Activated CD4-positive, alpha-beta T cell treated with anti-CD3 and anti-CD28 coated beads, Interleukin-2, amount 50 U/mL, for 24 hours (primary cell): ENCODE results near the gene PIK3C2G.
"Not testable (repeated sequence)": the region's sequence is repeated elsewhere in the genome, so short reads cannot be mapped to it uniquely, and the experiment has no call there.

ENCODE experiments used
- DNase-seq, 2 donors: peaks; one replicate each; pipeline ENCODE4 v3.0.0-alpha.2; 2020; ENCODE audit warnings: low read depth in 1 of 2, low spot score in 1 of 2

PIK3C2G gene

GRCh38 chr12:18461758-18462157 is 200.4 kb downstream of the PIK3C2G start:
- DNase-seq = no peak

- no peak for DNase-seq
Observed at GRCh38 chr12:18462442-18462841, 201.1 kb downstream of the PIK3C2G start.

- no peak for DNase-seq
Observed at GRCh38 chr12:18467620-18468245, 206.4 kb downstream of the PIK3C2G start.

GRCh38 chr12:18468246-18469075 is 207.1 kb downstream of the PIK3C2G start:
- no peak for DNase-seq

DNA sequence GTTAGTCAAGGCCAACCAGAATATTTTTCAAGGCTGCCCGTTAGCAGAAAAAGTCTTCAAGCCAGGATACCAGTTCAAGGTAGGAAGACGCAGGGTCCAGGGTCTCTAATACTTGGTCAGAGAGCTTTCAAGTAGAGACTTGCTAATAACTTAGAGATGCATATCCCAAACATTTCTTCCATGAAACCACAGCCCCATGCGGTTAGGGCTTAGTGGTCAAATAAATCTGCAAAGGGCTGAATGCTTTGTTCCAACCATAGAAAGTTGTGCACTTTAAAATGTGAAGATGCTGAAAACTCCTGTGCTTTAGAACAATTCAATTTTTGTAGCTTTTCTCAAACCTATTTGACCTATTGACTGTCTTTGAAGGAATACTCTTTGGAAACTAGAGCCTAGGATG is 208.9 kb downstream of the PIK3C2G start:
- DNase-seq = no peak

DNA sequence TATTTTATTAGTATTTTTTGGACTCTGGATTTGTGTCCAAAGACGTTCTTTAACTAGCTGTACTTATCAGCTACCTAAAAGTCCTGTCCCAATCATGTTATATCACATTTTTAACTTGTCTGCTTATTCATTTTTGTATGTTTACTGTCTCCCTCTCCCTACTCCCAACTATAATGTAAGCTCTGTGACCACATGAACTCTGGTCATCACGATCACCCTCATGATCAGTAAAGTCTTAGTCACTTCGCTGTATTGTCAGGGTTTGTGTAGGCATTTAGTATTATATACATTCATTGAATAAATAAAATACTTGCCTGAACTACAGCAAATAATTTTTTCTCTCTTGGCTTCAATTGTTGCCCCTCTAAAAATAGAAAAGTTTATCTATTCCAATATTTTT is 211.0 kb downstream of the PIK3C2G start:
- DNase-seq = no peak

GRCh38 chr12:18472806-18473205 is 211.5 kb downstream of the PIK3C2G start:
- no peak for DNase-seq

DNA sequence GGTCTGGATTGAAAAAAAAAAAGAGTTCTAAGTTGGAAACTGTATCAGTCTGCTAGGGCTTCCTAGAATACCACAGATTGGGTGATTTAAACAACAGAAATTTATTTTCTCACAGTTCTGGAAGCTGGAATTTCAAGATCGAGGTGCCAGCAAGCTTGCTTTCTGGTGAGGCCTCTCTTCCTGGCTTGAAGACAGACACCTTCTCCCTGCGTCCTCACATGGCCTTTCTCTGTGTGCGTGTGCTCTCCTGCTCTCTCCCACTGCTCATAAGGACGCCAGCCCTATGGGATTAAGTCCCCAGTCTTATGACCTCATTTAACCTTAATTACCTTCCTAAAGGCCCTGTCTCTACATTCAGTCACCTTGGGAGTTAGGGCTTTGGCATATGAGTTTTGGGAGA is 215.5 kb downstream of the PIK3C2G start:
- DNase-seq = no peak

DNA sequence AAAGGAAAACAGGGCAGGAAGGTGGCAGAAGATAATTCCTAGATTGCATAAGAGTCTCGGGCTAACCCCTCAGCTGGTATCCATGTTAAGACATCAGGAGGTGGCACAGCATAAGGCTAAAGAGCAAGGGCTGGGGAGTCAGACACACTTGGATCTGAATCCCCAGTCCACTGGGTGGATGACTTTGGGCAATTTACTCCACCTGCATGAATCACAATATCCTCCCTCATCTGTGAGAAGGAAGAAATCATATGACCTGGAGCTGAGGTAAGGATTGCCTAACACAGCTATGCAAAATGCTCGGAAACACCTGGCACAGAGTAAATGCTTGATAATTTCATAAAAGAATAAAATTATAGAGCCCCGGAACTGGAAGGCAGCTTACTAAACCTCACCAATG is 217.9 kb downstream of the PIK3C2G start:
- DNase-seq = no peak

DNA sequence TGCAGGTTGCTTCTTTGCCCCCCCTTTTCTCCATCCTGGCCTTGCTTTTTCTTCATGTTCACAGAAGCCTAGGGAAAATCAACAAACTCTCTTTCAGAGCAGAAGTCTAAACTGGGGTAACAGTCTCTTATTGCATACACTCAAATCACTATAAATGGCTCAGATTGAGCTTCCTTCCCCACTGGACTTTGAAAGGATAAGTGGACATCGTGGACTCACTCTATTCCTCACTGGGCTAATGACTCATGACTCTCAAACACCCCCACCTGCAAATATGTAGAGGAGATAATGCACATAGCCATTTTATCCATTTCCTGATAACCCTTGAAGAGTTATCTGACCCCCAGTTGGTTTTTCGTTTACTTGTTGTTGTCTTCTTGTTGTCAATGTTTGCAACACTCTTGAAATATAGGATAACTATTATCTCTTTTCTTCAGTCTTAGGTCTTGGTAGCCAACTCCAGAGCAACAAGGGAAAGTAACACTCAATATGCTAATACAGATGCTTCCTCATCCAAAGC is 221.3 kb downstream of the PIK3C2G start:
- no peak for DNase-seq

GRCh38 chr12:18483698-18484325 is 222.5 kb downstream of the PIK3C2G start:
- no peak for DNase-seq

- no peak for DNase-seq
Observed at GRCh38 chr12:18486036-18486435, 224.7 kb downstream of the PIK3C2G start.

- DNase-seq = no peak
Observed at GRCh38 chr12:18487509-18487908, 226.2 kb downstream of the PIK3C2G start.

- no peak for DNase-seq
Observed at GRCh38 chr12:18492372-18493025, 231.2 kb downstream of the PIK3C2G start.

GRCh38 chr12:18496156-18496555 is 234.8 kb downstream of the PIK3C2G start:
- DNase-seq = no peak

- not testable (repeated sequence) for DNase-seq
Observed at GRCh38 chr12:18500160-18500574, 238.8 kb downstream of the PIK3C2G start.

GRCh38 chr12:18500736-18501135 is 239.4 kb downstream of the PIK3C2G start:
- DNase-seq = not testable (repeated sequence)

- DNase-seq = no peak
Observed at GRCh38 chr12:18502422-18502968, 241.2 kb downstream of the PIK3C2G start.

DNA sequence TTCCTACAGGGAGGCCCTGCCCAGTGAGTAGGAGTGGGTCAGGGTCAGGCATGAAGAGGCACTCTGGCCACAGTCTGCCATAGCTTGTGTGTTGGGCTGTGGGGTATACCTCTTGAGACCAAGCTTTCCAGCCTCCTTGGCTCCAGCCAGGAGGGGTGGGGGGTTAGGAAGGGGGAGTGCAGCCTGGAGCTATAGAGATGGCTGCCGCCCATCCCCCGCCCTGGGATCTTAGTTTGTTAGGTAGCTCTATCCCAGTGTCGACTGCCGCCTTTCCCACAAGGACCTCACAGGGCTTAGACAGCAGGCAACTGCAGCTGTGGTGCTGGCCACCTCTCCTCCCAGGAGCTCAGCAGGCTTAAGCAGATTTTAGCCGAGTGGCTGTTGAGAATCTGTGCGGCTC is 260.1 kb downstream of the PIK3C2G start:
- no peak for DNase-seq

- DNase-seq = no peak
Observed at GRCh38 chr12:18522806-18523205, 261.5 kb downstream of the PIK3C2G start.

DNA sequence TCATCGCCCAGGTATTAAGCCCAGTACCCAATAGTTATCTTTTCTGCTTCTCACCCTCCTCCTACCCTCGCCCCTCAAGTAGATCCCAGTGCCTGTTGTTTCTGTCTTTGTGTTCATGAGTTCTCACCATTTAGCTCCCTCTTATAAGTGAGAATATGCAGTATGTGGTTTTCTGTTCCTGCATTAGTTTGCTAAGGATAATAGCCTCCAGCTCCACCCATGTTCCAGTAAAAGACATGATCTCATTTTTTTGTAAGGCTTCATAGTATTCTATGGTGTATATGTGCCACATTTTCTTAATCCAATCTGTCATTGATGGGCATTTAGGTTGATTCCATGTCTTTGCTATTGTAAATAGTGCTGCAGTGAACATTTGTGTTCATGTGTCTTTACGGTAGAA is 281.2 kb downstream of the PIK3C2G start:
- not testable (repeated sequence) for DNase-seq
